ENCODE data around the gene STK26. TPM values are rescaled to one million over a fixed set of nuclear protein-coding genes. Genes with fewer than 3 reads are reported as not detected.

STK26 gene
- total RNA-seq, 1 experiment from 2014 or later: 38.5 TPM

DNA sequence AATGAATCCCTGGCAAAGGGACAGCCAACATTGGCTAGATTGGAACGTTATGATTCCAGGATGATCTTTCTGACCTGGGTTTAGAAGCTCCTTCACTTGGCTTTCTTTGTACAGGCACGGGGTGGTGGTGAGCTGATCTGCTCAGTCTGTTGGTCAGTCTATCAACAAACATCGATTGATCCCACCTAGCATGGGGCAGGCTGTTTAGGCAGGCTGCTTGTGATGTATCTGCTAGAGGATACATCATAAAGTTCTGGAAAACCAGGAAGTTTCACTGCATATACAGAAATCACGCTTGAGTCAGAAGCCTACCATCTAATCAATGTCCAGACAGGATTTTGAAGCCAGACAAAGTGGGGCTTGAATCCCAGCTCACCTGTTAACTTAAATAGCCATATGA is 97.8 kb downstream of the STK26 start:
- BruUV-seq (replicated peaks): no TSS peak
- TF ChIP-seq, protein P1, sequence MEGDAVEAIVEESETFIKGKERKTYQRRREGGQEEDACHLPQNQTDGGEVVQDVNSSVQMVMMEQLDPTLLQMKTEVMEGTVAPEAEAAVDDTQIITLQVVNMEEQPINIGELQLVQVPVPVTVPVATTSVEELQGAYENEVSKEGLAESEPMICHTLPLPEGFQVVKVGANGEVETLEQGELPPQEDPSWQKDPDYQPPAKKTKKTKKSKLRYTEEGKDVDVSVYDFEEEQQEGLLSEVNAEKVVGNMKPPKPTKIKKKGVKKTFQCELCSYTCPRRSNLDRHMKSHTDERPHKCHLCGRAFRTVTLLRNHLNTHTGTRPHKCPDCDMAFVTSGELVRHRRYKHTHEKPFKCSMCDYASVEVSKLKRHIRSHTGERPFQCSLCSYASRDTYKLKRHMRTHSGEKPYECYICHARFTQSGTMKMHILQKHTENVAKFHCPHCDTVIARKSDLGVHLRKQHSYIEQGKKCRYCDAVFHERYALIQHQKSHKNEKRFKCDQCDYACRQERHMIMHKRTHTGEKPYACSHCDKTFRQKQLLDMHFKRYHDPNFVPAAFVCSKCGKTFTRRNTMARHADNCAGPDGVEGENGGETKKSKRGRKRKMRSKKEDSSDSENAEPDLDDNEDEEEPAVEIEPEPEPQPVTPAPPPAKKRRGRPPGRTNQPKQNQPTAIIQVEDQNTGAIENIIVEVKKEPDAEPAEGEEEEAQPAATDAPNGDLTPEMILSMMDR (IDR thresholded peaks at IDR 0.05; ENCODE audit: unreplicated experiment): no peak
- Mint-ChIP-seq H3K36me3 (ENCODE audit: insufficient read depth, unreplicated experiment) (no peaks in the 10 kb centered on the region), H3K4me1 (ENCODE audit: low read depth, unreplicated experiment) (peaks cover 27% of the 10 kb centered on the region), H3K27ac (ENCODE audit: unreplicated experiment) (no peak overlapping the region), H3K4me3 (ENCODE audit: low read depth, unreplicated experiment) (no peak overlapping the region), H3K27me3 (ENCODE audit: unreplicated experiment) (no peaks in the 10 kb centered on the region), H3K9me3 (ENCODE audit: low read depth, unreplicated experiment) (peaks cover 4% of the 10 kb centered on the region)
- intact Hi-C loops (cut with micrococcal nuclease; ENCODE audit: unreplicated experiment): no loop called here
- CTCF ChIA-PET: no interaction called here
- DNase-seq: no peak

Other genes starting within 250 kb of the STK26 start
- gene FRMD7, start 104.7 kb downstream of the STK26 start, total RNA-seq (2022): not detected in 2 replicates
- gene RAP2C, start 196.1 kb downstream of the STK26 start, total RNA-seq (2022): 22.9 and 28.4 TPM in 2 replicates

All from Calu3 (cell line).